Hepatocyte (in vitro differentiated cells): Measurements from ENCODE around the gene ZNF622.

Experiments
- EZH2 ChIP-seq: fragments of 200-600 bp; sonication (generic); IDR thresholded peaks from 2 replicates; pipeline ENCODE4 v1.6.1; 2016; ENCODE audit warnings: antibody characterized with exemption, mild to moderate bottlenecking, borderline replicate concordance
- EZH2phosphoT487 ChIP-seq: fragments of 200-600 bp; sonication (generic); IDR thresholded peaks from one replicate; pipeline ENCODE4 v1.6.1; 2018; ENCODE audit warnings: antibody characterized with exemption, mild to moderate bottlenecking, low read depth, moderate library complexity; ENCODE audit not compliant: unreplicated experiment, severe bottlenecking
- TF ChIP-seq, protein P1 (sequence below): fragments of 200-600 bp; sonication (generic); IDR thresholded peaks from 2 replicates; pipeline ENCODE4 v1.5.1; 2016; ENCODE audit warnings: antibody characterized with exemption, mild to moderate bottlenecking; ENCODE audit not compliant: poor library complexity

GRCh38 chr5:16484081-16484480 lies 18.5 kb upstream of the ZNF622 start:
- TF ChIP-seq, protein P1, sequence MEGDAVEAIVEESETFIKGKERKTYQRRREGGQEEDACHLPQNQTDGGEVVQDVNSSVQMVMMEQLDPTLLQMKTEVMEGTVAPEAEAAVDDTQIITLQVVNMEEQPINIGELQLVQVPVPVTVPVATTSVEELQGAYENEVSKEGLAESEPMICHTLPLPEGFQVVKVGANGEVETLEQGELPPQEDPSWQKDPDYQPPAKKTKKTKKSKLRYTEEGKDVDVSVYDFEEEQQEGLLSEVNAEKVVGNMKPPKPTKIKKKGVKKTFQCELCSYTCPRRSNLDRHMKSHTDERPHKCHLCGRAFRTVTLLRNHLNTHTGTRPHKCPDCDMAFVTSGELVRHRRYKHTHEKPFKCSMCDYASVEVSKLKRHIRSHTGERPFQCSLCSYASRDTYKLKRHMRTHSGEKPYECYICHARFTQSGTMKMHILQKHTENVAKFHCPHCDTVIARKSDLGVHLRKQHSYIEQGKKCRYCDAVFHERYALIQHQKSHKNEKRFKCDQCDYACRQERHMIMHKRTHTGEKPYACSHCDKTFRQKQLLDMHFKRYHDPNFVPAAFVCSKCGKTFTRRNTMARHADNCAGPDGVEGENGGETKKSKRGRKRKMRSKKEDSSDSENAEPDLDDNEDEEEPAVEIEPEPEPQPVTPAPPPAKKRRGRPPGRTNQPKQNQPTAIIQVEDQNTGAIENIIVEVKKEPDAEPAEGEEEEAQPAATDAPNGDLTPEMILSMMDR, result no peak
- TF ChIP-seq EZH2phosphoT487 (no peak), EZH2 (no peak)
